K562 (cell line): ENCODE measurements around the gene EFEMP2. TPM values are rescaled to one million over a fixed set of nuclear protein-coding genes. Genes with fewer than 3 reads are reported as not detected.

Experiments
- CHD7 ChIP-seq: fragments of 200-600 bp; sonication (generic); IDR thresholded peaks from one replicate; pipeline ENCODE4 v1.6.1; 2012; ENCODE audit warnings: mild to moderate bottlenecking, low read depth, low read length, inconsistent platforms
- NCOR1 ChIP-seq: fragments of 450-650 bp; IDR thresholded peaks from 2 replicates; pipeline ENCODE4 v1.6.1; 2016; ENCODE audit warnings: mild to moderate bottlenecking, moderate library complexity
- NFE2 ChIP-seq: IDR thresholded peaks from 2 replicates; pipeline ENCODE4 v1.6.1; 2014; ENCODE audit warnings: antibody characterized with exemption, low read depth
- NFXL1 ChIP-seq: fragments of 450-650 bp; formaldehyde crosslinking; IDR thresholded peaks from 2 replicates; pipeline ENCODE4 v1.4.0; 2021; ENCODE audit warnings: mild to moderate bottlenecking
- SNIP1 ChIP-seq: fragments of 450-650 bp; IDR thresholded peaks from 2 replicates; pipeline ENCODE4 v1.7.1; 2017; ENCODE audit warnings: low read depth, mild to moderate bottlenecking
- TRIM24 ChIP-seq, 2 experiments: fragments of 450-650 bp; IDR thresholded peaks; 2 replicates each; pipeline ENCODE4 v1.6.1; 2016
- polyA plus RNA-seq, 8 experiments: library from polyadenylated mRNA; depleted of rRNA in 4 of 8; stranded (reverse) in 5 of 8; unstranded in 3 of 8; fragments of >200 nt; fragmentation: Nextera tagmentation in 2 of 8; fragmentation: Illumina TruSeq in 1 of 8; extraction: Ambion mirVana in 2 of 8; extraction: Trizol in 1 of 8; gene quantifications; 2 replicates each; pipeline versions ENCODE4 v1.2.1 to v1.2.3, GENCODE V29; 2011 to 2014; ENCODE audit warnings: inconsistent platforms in 1 of 8, missing spikeins in 1 of 8
- total RNA-seq, 7 experiments: library from RNA; depleted of rRNA in 6 of 7; stranded (reverse); fragments of >200 nt in 6 of 7; fragmentation: Illumina TruSeq in 2 of 7; extraction: Trizol in 2 of 7; gene quantifications; 2 replicates each; pipeline versions ENCODE4 v1.2.1 to v1.2.3, GENCODE V29; 2011 to 2021; ENCODE audit warnings: low replicate concordance in 1 of 7
- TF ChIP-seq, protein P1 (sequence below): fragments of 150-350 bp; IDR thresholded peaks from 2 replicates; pipeline ENCODE4 v1.6.1; 2014; ENCODE audit warnings: low read depth, mild to moderate bottlenecking, low read length, borderline replicate concordance
- TF ChIP-seq, protein P2 (sequence below), 2 experiments: IDR thresholded peaks in 1 of 2; conservative IDR thresholded peaks in 1 of 2; 2 replicates each; pipeline ENCODE4 v1.6.1; 2016; ENCODE audit warnings: low read depth in 2 of 2, mild to moderate bottlenecking in 1 of 2, missing compliant biosample characterization in 1 of 2, missing genetic modification characterization in 1 of 2, moderate library complexity in 1 of 2

EFEMP2 gene
- total and polyA plus RNA-seq, 9 of the 15 experiments (the other 6 are each of a cell fraction or from before 2014, with no cell fraction given): 0.07 to 2.9 (median 0.69) TPM; not detected in 1

DNA sequence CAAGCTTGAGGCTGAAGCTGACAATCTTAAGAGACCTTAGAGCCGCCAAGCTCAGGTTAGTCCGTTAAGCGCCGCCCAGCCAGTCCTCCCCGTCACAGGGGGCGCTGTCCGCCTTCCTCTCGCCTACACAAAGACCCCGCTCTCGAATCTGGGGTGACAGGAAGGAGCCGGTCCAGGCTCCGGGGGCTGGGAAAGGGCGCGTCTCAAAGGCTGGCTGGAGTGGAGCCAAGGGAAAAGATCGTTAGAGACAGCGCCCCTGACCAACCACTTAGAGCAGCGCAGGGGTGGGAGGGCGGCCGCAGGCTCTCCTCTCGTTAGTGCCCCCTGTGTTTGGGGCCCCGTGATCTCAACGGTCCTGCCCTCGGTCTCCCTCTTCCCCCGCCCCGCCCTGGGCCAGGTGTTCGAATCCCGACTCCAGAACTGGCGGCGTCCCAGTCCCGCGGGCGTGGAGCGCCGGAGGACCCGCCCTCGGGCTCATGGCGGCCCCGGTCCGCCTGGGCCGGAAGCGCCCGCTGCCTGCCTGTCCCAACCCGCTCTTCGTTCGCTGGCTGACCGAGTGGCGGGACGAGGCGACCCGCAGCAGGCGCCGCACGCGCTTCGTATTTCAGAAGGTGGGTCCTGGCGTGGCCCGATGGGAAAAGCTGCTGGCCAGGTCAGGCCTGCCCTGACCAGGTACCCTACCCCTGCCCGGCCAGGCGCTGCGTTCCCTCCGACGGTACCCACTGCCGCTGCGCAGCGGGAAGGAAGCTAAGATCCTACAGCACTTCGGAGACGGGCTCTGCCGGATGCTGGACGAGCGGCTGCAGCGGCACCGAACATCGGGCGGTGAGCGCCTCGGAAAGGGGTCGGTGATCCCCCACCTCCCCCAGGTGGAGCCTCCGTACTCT is 12.1 kb downstream of the EFEMP2 start, which contains the start of gene MUS81 (continued):
- TF ChIP-seq CHD7 (peak; percentile 36), NFXL1 (CRISPR knock-in tag) (no peak), SNIP1 (no peak; the same call in 1 of the 2 replicates), TRIM24 (IDR thresholded peaks at IDR 0.05) (peak in 1 of 2 experiments; percentile 34; a peak in 1 of 4 replicates), NFE2 (0 out of 2 replicates have a peak, but pooled peaks have one; percentile 5), NCOR1 (peak; percentile 70)
- TF ChIP-seq, protein P1, sequence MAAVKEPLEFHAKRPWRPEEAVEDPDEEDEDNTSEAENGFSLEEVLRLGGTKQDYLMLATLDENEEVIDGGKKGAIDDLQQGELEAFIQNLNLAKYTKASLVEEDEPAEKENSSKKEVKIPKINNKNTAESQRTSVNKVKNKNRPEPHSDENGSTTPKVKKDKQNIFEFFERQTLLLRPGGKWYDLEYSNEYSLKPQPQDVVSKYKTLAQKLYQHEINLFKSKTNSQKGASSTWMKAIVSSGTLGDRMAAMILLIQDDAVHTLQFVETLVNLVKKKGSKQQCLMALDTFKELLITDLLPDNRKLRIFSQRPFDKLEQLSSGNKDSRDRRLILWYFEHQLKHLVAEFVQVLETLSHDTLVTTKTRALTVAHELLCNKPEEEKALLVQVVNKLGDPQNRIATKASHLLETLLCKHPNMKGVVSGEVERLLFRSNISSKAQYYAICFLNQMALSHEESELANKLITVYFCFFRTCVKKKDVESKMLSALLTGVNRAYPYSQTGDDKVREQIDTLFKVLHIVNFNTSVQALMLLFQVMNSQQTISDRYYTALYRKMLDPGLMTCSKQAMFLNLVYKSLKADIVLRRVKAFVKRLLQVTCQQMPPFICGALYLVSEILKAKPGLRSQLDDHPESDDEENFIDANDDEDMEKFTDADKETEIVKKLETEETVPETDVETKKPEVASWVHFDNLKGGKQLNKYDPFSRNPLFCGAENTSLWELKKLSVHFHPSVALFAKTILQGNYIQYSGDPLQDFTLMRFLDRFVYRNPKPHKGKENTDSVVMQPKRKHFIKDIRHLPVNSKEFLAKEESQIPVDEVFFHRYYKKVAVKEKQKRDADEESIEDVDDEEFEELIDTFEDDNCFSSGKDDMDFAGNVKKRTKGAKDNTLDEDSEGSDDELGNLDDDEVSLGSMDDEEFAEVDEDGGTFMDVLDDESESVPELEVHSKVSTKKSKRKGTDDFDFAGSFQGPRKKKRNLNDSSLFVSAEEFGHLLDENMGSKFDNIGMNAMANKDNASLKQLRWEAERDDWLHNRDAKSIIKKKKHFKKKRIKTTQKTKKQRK: no peak
- TF ChIP-seq, protein P2, sequence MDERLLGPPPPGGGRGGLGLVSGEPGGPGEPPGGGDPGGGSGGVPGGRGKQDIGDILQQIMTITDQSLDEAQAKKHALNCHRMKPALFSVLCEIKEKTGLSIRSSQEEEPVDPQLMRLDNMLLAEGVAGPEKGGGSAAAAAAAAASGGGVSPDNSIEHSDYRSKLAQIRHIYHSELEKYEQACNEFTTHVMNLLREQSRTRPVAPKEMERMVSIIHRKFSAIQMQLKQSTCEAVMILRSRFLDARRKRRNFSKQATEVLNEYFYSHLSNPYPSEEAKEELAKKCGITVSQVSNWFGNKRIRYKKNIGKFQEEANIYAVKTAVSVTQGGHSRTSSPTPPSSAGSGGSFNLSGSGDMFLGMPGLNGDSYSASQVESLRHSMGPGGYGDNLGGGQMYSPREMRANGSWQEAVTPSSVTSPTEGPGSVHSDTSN (CRISPR knock-in tag; IDR thresholded peaks at IDR 0.05; ENCODE audit: low read depth): no peak
- TF ChIP-seq, protein P2 (tag; conservative IDR thresholded peaks at IDR 0.05; ENCODE audit: low read depth): peak; percentile 80
